HG03060 (cell line): ENCODE results near the gene ZNF326.
"Not testable (repeated sequence)": the region's sequence is repeated elsewhere in the genome, so short reads cannot be mapped to it uniquely, and the experiment has no call there.

Experiments used
- ATAC-seq: cut with Tn5 transposase; IDR thresholded peaks from one replicate; pipeline ENCODE4 v1.9.1; 2021; ENCODE audit warnings: low read depth, moderate number of reproducible peaks; ENCODE audit not compliant: unreplicated experiment

The ZNF326 gene

DNA sequence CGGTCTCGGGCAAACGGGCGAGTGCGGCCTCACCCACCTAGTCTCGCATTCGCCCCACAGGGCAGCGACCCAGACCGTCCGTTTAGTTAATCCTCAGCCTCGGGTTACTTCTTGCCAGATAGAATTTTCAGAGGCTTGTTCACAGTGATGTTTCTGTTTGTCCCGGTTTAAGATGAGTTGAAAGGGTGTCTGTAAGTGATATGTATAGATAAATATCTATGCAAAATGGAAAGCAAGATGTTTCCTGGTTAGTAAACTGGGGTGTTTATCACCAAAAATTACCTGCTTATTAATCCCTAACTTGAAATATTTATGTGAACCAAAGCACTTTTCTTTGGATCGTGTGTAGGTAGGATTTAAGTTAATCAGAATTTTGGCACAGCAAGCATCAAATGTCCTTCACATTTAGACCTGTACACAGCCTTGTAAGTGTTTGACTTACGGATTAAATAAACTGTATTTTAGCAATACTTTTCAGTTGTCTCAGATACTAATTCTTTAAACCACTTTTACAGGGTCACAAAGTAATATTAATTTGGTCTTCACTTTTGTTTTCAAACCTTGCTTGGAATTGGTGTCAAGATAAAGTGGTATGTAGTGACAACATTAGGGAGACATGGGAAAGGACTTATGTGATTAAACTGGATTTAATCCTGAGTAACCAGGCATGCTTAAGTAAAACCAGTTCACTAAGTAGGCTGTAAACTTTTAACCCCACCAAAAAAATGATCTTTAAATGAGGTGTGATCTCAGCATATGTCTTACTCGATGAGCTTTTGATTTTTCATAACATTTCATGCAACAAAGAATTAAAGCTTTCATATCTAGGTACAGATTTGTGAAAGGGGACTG, 914 bp downstream of the ZNF326 start:
- ATAC-seq = no peak

DNA sequence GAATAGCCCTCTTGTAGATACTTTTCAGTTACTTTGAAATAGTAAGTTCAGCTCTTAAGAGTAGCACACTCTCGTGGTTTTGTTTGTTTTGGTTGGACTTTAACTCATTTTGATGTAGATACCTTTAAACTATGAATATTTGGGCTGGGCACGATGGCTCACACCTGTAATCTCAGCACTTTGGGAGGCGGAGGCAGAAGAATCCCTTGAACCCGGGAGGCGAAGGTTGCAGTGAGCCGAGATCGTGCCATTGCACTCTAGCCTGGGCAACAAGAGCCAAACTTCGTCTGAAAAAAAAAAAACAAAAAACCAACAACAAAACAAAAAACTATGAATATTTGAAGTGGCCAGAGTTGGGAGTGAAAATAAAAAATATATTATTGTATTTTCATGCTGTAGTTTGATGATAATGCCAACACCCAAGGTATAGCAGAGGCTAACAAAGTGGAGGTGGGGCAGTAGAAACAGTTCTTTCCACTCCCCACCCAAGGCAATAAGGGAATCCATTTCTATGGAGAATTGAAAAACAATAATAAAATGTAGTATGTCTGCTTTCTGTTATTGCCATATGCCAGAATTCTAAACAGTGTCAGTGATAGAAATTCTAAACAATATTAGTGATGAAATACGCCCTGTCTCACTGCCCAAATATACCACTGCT, 1.7 kb downstream of the ZNF326 start:
- ATAC-seq = no peak

DNA sequence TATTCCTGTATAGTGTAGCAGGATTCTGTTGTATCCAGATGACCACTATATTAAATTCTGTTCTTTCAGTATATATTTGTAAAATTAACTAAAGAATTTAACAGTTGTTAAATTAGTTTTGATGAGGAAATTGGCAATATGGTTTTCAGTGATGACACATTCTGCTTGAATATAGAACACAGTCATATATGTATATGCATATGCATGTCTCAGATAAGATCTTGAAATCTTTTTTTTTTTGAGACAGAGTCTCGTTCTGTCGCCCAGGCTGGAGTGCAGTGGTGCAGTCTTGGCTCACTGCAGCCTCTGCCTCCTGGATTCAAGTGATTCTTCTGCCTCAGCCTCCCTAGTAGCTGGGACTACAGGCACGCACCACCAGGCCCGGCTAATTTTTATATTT, 2.2 kb downstream of the ZNF326 start:
- not testable (repeated sequence) for ATAC-seq

DNA sequence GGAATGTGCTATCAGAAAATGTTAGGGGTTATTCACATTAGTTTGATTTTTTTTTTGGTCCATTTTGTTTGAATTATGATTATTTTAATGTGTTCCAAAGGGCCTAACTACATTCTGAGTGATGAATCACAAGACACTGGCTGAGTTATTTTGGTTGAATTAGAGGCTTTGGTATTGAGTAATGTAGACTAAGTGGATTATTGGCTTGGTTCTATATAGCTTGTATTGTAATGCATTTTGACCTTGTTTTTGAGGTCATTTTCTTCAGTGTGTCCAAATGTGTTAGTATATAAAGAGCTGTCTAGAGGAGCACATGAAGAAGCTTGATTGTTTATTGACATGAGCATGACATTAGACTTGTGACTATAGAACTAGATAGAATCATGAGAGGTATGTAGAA, 3.4 kb downstream of the ZNF326 start:
- no peak for ATAC-seq

DNA sequence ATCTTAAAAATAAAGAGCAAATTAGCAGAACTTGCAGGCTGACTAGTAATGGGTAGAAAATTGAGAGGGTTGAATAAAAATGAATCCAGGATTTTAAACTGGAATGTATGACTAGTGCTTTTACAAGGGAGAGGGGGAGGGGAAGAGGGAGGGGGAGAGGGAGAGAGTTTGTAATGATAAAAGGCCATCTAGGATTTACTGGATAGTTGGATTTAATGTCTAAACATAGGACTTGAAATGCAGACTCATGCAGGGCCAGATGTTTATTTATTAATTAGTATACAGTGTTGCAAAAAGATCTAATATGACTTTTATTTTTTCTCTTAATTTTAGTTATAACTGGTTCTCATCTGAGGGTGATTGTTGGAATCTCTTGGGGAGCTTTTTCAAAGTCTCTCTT, 4.3 kb downstream of the ZNF326 start:
- ATAC-seq = no peak

DNA sequence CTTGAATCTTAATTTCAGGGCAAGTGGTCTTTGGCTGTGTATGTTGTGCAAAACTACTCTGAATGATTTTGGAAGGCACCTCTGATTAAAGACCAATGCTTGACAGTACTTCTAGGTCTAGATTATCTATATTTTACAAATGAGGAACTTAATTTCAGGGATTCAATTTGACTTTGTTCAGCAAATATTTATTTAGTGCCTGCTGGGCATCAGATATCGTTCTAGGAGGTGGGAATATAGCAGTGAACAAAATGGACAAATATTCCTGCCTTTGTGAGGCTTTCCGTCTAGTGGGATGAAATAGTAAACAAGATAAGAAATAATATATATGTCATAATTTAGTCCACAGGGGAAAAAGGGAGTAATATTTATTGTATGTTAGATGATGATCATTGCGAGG, 4.7 kb downstream of the ZNF326 start:
- no peak for ATAC-seq

DNA sequence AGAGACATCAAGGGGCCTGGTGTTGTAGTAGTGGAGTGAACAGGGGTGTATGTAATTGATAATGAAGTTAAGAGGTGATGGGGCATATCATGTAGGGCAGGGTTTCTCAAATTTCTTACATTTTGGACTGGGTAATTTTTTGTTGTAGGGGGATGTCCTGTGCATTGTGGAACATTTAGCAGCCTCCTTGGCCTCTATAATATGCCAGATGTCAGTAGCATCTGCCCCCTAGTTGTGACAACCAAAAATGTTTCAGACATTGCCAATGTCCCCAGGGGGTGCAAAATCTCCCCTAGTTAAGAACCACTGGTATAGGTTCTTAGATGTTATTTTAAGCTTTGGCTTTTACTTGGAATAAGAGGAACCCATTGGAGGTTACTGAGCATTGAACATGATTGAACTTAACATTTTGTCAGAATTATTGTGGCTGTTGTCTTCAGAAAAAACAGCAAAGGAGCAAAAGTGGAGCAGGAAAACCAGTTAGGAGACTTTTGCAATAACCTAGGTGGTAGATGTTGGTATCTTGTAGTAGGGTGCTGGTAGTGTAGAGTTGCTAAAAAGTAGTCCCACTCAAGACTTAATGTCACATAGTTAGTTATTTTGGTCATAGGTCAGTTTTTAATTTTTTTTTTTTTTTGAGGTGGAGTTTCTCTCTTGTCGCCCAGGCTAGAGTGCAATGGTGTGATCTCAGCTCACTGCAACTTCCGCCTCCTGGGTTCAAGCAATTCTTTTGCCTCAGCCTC, 6.2 kb downstream of the ZNF326 start:
- no peak for ATAC-seq

DNA sequence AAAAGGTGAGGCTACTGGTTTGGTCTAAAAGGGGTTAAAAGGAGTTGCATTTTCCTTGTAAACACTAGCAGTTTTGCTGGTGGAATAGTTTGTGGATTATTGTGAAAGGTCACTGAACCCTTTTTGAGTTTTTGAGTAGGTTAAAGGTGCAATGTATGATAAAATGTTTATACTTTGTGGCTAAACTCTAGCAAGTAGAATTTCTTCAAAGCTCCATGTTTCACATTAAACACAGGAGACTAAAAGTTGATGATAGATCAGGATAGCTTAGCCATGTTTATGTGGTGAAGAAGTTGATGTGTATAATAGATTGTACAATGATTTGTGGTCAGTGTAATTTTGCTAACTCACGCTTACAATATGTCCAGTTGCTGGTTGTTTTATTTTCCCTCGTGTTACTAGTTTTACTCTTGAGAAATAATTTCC, 13.1 kb downstream of the ZNF326 start:
- no peak for ATAC-seq

DNA sequence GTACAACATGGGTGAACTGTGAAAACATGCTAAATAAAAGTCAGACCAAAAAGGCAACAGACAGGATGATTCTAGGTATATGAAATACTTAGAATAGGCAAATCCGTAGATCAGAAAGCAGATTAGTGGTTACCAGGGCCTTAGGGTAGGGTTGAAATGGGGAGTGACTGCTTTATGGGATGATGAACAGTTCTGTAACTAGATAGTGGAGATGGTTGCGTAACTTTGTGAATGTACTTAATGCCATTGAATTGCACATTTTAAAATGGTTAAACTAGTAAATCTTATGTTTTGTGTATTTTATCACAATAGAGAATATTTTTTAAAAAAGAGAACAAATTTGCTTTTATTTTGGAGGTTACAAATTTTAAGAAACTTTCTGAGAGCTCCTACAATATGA, 17.4 kb downstream of the ZNF326 start:
- no peak for ATAC-seq

DNA sequence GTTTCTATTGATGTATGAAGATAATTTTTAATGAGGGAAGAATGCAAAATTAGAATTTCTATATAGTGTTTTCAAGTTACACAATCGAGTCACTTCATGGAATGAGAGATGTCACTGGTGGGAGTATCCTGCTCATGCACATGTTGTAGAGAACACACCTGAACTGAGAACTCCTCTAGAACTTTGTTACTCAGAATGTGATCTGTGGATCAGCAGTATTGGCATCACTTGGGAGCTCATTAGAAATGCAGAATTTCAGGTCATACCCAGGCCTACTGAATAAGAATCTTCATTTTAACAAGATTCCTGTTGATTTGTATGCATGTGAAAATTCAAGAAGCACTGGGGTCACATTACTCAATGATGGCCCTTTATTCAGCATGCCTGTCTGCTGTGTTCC, 28.8 kb downstream of the ZNF326 start:
- no peak for ATAC-seq

DNA sequence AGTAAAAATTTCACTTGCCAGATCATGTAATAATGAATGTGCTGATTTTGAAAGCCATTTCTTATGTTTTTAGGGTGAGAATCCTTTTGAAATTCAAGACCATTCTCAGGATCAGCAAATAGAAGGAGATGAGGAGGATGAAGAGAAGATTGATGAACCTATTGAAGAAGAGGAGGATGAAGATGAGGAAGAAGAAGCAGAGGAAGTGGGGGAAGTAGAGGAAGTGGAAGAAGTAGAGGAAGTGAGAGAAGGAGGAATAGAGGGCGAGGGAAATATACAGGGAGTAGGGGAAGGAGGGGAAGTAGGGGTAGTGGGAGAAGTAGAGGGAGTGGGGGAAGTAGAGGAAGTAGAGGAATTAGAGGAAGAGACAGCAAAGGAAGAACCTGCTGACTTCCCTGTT, 32.4 kb downstream of the ZNF326 start:
- ATAC-seq = no peak

DNA sequence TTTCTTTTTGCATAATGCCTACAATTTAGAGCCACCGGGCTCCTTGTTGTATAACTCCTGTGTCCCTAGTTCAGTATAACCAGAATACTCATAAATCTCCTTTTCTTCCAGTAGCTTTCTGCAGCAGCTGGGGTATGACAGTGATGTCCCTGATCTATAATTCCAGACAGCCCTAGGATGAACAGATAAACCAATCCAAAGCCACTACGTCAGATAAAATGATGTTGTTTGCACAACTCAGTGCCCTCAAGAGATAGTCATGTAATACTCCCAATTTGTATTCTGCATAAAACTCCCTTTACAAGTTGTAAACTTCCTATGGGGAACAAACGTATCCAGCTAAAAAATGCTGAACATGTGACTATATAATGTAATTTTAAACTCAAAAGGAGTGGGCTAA, 44.7 kb downstream of the ZNF326 start:
- ATAC-seq = no peak

DNA sequence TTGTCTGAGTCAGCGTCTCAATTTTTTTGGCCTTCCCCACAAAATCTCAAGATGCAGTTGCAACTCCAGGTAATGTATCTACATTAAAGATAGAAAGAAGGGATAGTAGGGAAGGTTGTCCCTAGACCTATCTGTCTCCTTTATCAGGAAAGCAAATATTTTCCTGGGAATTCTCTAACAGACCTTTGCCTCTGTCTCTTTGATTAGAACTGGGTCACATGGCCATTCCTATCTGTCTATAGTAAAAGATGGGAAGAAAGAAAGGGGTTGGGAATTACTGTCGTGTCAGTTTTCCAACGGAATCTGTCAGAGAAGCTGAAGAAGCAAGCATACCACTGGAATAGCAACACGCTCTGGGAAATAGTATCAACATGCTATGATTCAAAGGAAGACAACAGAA, 48.7 kb downstream of the ZNF326 start:
- ATAC-seq = no peak

DNA sequence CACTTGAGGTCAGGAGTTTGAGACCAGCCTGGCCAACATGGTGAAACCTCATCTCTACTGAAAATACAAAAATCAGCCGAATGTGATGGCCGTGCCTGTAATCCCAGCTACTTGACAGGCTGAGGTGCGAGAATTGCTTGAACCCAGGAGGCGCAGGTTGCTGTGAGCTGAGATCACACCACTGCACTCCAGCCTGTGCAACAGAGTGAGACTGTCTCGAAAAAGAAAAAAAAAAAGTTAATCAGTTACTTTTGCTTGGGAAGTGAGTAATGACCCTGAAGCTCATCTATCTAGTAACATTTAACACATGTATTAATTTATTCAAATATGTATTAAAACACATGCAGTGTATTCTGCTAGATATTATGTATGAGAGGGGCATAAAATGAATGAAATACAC, 49.4 kb downstream of the ZNF326 start:
- no peak for ATAC-seq

DNA sequence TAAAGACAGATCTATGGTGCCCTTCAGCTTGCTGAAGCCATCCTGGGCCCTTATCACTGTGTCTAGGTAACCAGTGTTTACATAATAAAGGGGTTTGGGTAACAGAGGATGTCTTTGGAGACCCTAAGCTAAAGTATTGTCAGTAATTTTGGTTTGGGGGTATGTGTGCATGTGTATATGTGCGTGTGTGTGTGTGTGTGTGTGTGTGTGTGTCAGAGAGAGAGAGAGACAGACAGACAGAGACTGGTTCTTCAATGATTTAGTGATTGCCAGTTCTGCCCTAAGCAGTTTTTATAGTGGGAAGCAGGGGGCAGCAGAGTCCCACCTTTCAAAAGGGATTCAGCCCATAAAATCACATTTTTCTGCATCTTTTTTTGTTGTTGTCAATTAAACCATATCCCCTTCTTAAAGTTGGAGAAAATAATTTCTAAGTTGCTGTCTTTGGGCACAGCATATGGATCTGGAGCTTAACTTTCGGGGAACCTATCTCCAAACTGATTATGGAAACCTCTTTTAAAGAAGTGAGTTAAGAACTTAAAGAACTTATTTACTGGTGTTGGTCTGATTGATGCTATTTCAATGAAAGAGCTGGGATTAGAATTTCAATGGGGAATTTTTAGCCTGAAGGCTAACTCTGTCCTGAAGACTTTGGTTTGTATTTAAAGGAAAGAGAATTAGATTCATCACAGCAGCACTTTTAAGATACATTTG, 51.1 kb downstream of the ZNF326 start:
- ATAC-seq = no peak

DNA sequence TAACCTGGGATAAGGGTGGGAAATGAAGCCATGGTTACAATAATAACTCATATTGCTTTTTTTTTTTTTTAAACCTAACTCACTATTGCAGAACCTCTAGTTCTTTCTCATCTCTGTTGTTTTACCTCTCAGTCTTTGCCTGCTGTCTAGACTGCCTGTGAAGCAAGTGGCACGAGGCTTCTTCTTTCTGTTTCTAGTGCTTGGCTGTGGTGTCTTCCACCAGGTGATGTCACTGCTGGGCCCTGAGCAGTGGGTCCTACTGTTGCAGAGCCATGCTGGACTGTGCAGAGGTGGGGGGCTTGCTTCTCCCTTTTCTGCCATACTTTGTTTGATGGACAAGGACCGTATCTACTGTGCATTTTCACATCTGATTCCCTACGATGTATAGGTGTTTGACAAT, 51.7 kb downstream of the ZNF326 start:
- no peak for ATAC-seq

DNA sequence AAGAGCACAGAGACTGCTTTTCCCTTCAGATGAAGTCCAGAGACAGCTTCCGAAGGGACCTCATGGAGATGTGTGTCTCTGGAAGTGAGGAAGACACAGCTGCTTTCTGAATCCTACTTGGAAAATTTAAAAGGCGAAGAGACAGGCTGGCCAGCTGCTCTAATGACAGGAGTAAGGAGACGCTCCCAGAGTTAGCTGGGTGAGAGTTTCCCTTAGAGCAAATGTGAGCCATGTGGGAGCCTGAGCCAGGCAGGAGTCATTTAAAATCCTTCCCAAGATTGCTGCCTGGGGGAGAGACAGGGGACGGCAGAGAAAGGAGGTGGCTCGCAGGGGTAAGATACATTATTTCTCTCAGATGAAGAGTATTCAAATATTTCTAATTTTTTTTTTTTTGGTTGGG, 53.1 kb downstream of the ZNF326 start:
- ATAC-seq = no peak

DNA sequence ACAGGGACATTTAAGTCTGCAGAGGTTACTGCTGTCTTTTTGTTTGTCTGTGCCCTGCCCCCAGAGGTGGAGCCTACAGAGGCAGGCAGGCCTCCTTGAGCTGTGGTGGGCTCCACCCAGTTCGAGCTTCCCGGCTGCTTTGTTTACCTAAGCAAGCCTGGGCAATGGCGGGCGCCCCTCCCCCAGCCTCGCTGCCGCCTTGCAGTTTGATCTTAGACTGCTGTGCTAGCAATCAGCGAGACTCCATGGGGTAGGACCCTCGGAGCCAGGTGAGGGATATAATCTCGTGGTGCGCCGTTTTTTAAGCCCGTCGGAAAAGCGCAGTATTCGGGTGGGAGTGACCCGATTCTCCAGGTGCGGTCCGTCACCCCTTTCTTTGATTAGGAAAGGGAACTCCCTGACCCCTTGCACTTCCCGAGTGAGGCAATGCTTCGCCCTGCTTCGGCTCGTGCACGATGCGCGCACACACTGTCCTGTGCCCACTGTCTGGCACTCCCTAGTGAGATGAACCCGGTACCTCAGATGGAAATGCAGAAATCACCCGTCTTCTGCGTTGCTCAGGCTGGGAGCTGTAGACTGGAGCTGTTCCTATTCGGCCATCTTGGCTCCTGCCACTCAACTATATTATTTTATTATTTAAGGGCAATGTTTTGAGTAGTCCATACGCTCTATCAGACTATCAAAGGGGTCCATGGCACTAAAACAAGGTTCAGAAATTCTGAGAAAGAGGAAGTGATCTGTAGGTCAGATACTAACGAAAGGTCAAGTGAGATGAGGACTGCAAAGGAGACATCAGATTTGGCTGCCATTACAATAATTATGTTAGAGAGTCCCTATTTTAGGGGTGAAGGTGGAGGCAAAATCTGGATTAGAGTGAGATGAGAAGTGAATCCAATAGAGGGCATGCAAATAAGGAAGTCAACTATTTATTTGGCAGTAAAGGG, 68.1 kb downstream of the ZNF326 start:
- ATAC-seq = not testable (repeated sequence)

DNA sequence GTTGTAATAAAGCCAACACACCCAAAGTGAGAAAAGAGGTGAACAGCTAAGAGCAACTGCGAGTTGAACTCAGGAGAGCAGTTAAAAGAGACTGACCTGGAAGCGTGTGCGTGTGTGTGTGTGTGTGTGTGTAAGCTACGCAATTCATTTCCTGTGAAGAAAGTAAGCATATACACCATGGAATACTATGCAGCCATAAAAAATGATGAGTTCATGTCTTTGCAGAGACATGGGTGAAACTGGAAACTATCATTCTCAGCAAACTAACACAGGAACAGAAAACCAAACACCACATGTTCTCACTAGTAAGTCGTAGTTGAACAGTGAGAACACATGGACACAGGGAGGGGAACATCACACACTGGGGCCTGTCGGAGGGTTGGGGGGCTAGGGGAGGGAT, 69.2 kb downstream of the ZNF326 start:
- ATAC-seq = not testable (repeated sequence)
